DMS 273 (cell line): ENCODE measurements around the gene LRRC27.

ENCODE experiments used
- DNase-seq: peaks from one replicate; lab custom pipeline; 2025; ENCODE audit not compliant: unreplicated experiment; lab: John Stamatoyannopoulos, UW

The LRRC27 gene

DNA sequence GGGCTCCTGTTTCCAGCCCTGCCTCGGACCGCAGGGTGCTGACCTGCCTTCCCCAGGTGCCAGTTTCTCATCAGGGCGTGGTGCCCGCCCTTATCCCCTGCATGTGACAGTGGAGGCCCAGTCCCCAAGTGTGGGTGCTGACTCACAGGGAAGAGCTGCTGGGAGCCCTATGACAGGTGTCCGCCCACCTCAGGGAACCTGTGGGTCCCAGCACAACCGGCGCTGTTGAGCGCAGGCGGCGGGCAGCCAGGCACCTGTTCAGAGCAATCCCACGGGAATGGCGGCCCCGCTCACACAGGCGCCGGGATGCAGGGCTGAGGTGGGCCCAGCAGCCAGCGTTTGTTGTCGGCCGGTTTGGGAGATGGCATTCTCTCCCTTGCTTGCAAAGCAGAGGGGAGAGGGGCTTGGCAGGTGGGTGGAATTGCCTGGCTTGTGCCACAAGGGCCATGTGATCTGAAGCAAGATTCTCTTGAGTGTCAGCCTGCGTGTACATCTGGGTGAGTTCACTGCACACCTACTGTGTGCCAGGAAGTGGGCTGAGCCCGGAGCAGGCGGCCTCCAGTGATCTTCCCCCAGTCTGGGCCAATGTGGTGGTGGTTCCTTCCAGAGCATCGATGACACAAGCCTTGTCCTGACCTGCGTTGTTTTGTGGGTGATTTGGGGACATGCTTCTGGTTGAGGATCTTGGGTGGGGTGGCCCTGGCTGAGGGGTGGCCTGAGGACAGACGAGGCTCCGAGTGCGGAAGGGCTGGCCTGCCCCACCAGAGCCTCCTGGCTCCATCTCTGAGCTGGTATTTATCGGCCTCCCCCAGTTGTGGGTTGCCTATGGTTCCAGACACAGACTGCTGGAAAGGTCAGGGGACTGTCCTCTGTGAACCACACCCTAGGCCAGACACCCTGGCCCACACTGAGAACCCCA is 67.4 kb downstream of the LRRC27 start:
- no peak for DNase-seq

DNA sequence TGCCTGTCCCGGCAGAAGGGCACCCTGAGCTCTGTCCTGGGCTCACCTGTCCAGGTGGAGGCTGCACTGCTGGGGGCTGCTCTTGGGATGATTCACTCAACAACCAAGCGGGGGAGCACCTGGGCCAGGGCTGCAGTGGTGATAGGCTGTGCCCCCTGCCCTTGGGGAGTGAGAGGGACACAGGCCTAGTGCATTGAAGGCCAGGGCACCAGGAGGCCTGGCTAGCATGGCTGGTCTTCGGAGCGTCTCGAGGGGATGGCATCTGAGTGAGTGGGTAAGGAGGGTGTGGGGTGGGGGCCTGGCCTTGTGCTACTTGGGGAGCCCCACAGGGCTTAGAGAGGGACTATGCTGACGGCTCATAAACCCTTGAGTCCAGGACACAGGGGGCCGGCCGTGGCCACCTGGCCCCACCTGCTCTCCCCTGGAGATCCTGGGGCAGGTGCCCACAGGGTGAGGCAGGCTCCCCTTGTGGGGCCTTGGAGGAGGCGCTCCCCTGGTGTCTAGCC is 68.1 kb downstream of the LRRC27 start:
- no peak for DNase-seq

DNA sequence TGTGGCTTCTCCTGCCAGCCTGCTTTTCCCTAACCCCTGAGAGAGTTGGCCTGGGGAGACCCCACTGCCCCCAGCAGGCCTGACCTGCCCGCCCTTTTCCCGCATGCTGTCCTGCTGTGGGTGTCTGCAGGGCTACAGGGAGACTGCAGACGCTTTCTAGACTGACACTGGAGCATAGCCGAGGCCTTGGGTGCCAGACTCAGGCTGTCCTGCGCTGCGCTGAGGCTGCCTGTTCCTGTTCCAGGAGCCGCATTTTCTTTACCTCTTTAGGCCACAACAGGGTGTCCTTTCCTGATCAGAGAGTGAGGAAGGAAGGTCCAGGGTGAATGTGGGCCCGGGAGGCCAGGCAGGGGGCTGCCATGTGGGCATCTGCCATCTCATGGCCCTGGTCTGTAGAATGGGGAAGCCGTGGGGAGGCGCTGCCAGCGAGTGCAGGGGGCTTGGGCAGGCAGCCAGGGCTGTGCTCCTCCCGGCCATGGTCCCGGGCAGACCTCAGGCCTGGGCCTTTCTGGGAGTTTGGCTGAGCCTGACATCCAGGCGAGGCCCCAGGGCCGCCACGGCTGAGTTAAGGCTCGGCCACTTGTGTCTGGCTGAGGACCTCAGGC is 68.7 kb downstream of the LRRC27 start:
- DNase-seq: no peak

DNA sequence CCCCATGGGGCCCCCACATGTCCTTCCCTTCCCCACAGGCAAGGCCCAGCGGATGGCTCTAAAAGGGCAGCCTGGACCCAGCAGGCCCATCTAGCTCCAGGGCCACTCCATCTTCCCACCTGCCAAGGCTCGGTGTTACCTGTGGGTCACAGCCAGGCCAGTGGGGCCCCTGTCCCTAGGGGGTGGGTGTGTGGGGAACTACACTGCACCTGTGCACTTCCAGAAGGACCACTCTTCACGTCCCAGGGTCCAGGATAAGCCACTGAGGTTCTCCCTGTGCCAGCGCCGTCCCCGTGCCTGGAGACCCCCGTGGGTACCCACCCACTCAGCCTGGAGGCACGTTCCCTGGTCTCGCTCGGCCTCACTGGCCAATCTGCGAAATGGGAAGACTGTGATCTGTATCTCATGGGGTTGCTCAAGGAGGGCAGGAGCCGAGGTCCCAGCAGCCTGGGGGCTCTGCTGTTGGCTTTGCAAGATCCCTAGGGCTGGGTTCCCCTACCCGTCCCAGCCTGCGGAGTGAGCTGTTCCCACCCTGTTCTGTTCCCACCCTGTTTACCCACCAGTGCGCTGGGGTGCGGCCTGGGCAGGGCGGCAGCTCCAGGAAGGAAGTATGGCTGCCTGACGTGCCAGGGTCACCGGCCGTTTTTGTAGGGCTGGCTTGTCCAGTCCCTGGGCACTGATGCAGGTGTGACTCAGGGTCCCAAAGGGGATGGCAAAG is 69.6 kb downstream of the LRRC27 start:
- no peak for DNase-seq

DNA sequence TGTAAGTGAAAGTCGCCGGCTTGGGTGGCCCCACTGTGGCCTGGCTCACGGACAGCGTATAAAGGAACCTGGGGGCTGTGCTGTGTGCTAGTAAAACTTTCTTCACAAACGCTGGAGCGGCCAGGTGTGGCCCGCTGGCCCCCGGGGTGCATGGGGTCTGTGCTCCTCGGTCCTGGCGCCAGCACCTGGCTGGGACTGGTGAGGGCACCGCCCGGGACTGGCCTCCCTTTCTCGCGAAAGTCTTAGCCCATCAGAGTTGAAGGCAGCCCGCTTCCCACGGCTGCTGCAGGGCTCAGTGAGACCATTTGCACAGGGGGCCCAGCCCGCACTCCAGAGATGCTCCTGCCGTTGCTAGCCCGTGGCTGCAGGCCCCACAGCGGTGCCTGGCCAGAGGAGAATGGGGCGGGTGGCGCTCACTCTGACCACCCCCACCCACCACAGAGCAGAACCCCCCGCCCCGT is 70.8 kb downstream of the LRRC27 start:
- DNase-seq: no peak

DNA sequence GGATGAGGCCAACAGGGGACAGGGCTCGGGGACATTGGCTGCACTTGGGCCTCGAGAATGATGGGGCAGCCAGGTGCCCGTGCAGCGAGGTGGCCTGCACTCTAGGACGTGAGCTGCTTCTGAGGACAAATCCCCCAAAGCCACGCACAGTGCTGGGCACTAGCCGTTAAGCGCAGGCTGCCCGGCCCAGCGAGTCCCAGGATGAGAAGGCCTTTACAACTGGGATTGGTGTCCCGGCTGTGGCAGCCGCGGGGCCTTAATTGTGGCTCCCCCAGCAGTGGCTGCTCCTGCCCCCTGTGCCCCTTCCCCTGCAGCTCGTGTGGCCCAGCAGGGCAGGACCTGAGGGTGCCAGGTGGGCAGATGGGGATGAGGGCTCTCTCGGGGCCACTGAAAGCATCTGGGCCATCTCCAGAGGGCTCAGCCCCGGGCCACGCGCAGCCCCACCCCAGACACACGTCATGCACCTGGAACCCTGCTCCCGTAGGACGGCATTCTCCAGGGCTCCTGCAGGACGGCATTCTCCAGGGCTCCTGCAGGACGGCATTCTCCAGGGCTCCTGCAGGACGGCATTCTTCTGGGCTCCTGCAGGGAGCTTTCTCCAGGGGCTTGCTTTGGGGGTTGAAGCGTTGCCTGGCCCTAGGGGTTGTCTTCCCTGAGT is 71.6 kb downstream of the LRRC27 start:
- DNase-seq: no peak

DNA sequence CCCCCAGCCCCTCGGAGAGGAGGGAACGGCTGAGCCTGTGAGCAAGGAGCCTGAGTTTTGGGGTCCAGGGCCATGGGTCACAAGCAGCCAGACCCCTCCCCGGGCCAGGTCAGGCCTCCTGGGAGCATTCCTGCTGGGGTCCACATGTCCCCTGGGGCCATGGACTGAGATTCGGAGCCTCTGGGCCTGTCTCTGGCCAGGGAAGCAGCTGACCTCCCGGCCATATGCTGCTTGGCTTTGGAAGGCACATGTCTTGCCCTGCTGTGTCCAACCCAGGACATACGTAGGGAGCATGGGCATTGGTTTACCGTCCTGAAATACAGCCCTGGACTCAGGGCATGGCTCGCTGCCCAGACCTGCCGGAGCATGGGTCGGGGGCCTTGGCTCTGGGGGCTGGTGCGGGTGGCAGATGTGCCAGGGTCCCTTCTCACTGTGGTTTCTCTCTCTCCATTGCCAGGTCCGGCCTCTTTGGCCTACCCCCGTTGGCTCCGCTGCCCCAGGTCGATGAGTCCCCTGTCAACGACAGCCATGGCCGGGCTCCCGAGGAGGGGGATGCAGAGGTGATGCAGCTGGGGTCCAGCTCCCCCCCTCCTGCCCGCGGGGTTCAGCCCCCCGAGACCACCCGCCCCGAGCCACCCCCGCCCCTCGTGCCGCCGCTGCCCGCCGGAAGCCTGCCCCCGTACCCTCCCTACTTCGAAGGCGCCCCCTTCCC is 72.3 kb downstream of the LRRC27 start:
- DNase-seq: no peak

DNA sequence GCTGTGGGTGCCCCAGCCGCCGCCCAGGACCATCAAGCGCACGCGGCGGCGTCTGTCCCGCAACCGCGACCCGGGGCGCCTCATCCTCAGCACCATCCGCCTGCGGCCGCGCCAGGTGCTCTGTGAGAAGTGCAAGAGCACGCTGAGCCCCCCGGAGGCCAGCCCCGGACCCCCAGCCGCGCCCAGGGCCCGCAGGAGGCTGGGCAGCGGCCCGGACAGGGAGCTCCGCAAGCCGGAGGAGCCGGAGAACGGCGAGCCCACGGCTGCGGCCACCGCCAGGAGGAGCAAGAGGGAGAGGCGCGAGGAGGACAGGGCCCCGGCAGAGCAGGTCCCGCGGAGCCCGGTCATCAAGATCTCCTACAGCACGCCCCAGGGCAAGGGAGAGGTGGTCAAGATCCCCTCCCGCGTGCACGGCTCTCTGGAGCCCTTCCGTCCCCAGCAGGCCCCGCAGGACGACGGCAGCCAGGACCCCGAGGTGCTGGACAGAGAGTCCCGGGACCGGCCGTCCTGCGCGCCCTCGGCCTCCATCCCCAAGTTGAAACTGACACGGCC is 73.0 kb downstream of the LRRC27 start:
- no peak for DNase-seq

DNA sequence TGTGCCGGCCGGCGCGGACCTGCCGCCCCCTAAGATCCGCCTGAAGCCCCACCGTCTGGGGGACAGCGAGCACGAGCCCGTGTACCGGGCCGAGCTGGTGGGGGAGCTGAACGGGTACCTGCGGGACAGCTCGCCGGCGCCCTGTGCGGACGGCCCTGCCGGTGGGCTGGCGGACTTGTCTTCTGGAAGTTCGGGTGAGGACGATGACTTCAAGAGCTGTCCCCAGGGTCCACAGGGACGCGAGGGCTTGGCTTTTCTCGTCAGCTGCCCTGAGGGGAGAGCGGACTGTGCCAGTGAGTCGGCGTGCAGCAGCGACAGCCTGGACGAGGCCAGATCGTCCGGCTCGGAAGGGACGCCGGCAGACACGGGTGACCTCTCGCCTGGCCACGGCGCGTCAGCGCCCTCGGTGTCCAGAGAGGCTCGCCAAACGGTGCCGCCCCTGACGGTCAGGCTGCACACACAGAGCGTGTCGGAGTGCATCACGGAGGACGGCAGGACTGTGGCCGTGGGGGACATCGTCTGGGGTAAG is 73.5 kb downstream of the LRRC27 start:
- no peak for DNase-seq

DNA sequence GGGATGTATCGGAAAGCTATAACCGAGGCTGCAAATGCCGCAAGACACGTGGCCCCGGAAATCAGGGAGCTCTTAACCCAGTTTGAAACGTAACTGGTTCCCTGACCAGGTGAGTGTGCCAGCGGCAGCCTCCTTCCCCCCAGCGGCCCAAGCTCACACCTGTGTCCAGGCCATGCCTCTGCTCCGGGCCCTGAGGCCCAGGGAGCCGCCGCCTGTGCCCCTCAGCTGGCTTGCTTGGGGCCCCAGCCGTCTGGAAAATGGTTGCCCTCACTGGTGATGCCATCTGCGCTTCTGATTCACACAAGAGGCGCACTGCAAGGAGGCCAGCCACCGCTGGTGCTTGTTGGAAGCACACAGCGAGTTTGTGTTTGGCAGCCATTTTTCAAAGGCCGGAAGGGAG is 74.2 kb downstream of the LRRC27 start:
- DNase-seq: no peak

DNA sequence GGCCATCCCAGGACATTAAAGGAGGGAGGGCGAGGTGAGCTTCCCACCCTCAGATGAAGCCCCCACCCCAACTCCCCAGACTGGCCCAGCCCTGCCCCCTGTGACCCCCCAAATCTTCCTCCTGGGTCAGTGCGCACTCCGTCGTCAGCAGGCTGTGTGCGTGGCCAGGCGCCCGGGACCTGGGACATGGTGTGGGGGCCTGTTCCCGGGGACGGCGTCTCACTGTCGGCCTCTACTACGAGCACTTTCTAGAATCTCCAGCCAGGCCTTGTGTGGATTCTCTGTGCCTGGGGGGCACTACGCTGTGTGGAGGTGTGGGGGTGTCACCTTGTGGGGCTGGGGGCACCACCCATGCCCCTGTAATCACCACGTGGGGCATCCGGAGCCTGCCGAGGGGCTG is 74.8 kb downstream of the LRRC27 start:
- no peak for DNase-seq

DNA sequence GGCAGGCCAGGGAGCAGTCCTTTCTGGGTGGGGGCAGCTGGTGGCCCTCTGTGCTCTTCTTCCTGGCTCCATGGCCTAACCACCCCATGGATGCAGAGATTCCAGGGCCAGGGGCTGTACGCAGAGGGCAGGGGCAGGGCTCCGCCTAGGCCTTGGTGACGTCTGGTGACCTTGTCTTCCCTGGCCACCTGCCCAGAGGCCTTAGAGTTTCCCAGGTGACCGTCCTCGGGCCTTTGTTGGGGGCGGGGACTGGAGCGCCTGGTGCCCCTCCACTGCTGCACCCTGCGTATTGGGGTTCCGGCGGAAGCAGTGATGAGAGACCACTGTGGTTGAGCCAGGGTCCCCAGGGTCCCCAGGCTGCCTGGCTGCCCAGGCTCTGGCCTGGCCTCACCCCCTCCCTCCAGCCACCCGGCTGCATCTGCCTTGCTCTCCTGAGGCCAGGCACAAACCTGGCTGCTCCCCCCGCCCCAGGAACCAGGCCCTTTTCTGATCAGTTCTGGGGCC is 75.3 kb downstream of the LRRC27 start:
- DNase-seq: no peak

DNA sequence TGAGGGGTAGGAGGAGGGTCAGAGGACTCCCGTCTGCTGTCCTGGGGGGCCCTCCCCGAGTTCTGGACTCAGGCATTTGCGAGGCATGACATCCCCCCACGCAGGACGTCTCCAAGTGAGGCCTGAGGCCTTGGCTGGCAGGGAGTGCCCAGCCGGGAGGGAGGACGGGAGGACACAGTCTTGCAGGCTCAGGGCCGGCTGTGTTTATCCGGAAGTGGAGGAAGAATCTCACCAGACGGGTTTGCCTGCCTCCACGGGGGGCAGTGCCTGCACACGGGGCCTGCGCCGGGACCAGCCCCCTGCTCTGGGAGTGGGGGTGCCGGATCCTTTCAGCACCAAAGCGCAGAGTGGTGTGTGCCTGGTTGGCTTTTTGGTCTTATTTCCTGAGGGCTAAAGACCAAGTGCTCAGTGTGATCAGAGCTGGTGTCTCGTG is 75.9 kb downstream of the LRRC27 start:
- no peak for DNase-seq

DNA sequence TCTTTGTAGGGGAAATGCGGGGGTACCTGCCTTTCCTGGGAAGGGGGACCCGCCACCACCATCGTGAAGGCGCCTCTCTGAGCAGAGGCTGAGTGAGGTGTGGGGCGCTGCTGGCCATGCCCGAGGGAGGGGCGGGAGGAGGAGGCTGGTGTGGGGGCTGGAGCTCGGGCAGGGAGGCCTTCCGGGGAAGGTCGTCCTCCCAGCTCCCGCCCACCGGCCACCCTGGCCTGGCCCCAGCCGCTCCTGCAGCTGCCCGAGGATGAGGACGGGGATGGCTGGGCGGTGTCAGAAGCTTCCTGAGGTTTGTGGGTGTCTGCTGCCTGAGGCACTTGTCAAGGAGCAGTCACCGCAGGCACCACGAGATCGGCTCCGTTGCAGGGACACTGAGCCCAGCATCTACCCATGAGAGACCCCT is 76.4 kb downstream of the LRRC27 start:
- DNase-seq: no peak

DNA sequence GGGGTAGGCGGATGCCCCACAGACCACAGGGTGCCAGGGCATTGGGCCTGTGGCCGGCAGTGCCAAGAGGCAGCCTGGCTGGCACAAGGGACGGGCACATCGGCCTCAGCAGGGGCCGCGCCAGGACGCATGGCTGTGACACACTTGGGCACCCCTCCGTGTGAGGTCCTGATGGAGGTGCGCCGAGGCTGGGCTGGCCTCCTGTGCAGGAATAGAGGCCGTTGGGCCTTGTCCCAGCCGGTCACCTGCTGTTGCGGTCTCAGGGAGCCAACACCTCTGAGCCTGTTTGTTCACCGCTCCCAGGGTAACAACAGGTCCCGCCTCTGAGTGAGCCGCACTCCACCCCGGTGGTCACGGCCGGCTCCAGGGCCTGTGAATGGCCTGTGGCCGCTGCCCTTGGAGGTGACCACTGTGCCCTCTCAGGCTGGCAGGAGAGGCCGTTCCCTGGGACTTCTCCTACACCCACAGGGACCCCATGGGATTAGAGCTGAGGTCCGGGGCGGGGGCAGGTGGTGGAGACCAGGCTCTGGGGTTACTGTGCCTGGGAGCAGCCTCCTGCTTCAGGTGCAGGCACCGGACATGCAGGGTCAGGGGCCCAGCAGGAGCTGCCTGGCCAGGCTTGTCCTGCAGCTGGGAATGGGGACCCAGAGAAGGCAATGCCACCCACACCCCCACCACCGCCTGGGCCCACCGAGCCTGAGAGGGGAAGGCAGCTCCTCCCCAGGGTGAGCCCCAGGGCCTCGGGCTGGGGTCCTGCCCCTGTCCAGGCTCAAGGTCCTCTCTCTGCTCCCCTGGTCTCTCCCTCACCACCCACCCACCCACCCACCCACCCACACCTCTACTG is 77.1 kb downstream of the LRRC27 start:
- DNase-seq: no peak

DNA sequence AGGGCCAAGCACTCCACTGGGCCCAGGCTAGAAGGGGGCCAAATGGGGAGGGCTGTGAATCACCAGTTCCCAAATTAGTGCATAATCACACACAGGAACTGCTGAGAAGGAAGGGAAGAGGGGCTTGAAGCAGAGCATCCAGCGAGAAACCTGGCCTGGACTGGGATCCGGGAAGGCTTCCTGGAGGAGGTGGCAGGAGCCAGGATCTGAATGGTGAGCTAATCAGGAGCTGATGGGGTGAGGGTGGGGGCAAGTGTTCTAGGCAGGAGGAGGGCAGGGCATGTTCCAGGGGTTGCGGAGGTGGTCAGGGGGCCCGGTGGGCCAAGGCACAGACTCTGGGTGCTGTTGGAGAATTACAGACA is 77.7 kb downstream of the LRRC27 start:
- DNase-seq: no peak

DNA sequence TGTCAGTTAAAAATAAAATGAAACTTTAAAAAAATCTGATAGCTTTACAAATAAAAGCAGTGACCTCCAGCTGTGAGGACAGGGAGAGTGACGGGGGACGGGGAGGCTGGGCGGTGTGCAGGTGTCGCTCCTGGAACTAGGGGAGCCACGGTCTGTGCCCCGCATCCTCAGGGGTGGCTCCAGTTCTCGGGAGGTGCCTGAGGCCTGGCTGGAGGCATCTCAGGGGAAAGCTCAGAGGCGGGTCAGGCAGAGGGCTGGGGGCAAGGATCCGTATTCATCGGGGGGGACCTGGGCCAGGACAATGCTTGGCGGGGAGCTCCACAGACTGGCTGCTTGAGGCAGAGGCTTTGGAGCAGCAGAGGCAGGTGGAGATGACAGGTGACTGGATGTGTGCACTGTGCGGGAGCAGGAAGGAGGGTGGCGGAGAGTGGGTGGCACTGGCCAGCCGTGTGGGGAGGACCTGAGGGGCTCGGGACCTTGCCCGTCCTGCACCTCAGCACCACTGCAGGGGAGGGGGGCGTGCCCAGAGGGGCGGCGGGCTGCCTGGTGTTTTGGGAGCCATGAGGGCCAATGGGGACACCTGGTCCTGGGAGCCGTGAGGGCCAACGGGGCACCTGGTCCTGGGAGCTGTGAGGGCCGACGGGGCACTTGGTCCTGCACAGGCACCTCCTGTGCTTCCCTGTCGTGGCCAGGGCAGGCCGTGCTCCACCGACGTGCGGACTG is 78.2 kb downstream of the LRRC27 start:
- DNase-seq: no peak
